Natural killer cell treated with Interleukin-12 subunit alpha and Interleukin-12 subunit beta and Interleukin-15 and Interleukin-18, amount 100 ng/mL, for 72 hours (primary cell): ENCODE data around the gene PIGW. TPM values are rescaled to one million over a fixed set of nuclear protein-coding genes. Genes with fewer than 3 reads are reported as not detected.
A peak's percentile ranks its signal among the peaks of the same experiment; 100 is the strongest.

Experiments
- ATAC-seq, 2 donors: fragments of 150-1000 bp; cut with Tn5 transposase in 1 of 2; sonication (Bioruptor Pico), chemical (Tn5 transposase) in 1 of 2; 2 replicates each; pipeline ENCODE4 v1.10.0; 2021
- DNase-seq: peaks from one replicate; pipeline ENCODE4 v3.0.0; 2022; ENCODE audit warnings: low spot score
- H3K27ac Mint-ChIP-seq, 2 donors: 1 replicate in 1 of 2; 2 replicates in 1 of 2; pipeline ENCODE4 v1.8.0; 2022; ENCODE audit warnings: mixed read lengths in 2 of 2, mild to moderate bottlenecking in 1 of 2, moderate library complexity in 1 of 2
- H3K27me3 Mint-ChIP-seq, 2 donors: 1 replicate in 1 of 2; 2 replicates in 1 of 2; pipeline ENCODE4 v1.8.0; 2022; ENCODE audit warnings: mixed read lengths in 2 of 2
- H3K36me3 Mint-ChIP-seq: one replicate; pipeline ENCODE4 v1.8.0; 2022; ENCODE audit warnings: mixed read lengths
- H3K4me1 Mint-ChIP-seq, 2 donors: 1 replicate in 1 of 2; 2 replicates in 1 of 2; pipeline ENCODE4 v1.8.0; 2022; ENCODE audit warnings: low read depth in 2 of 2, mixed read lengths in 2 of 2, mild to moderate bottlenecking in 1 of 2
- H3K4me3 Mint-ChIP-seq: one replicate; pipeline ENCODE4 v1.8.0; 2022; ENCODE audit warnings: mixed read lengths
- H3K9me3 Mint-ChIP-seq: 2 replicates; pipeline ENCODE4 v1.8.0; 2022; ENCODE audit warnings: mixed read lengths
- total RNA-seq, 2 donors: library from RNA; stranded (reverse); gene quantifications; one replicate each; pipeline ENCODE4 v1.2.3, GENCODE V29; 2022

Gene PIGW
- total RNA-seq = 10 to 100 TPM; 13.0 to 21.5 TPM

GRCh38 chr17:36534840-36535668 lies at the start of gene PIGW, which contains the start of gene MYO19:
TSS of gene PIGW (plus strand) at chr17:36534987. CDS start at chr17:36537102, 2,115 bp downstream.
TSS of gene MYO19 (minus strand) at chr17:36534868. CDS start at chr17:36532538, 2,330 bp downstream.
- Mint-ChIP-seq H3K27me3 (no peaks in the 10 kb centered on the region), H3K27ac (peak within 1 kb of the TSS; percentile 87 to 93), H3K9me3 (no peaks in the 10 kb centered on the region), H3K4me3 (peak within 1 kb of the TSS; percentile 96), H3K4me1 (peaks cover 26 to 31% of the 10 kb centered on the region in 2 donors), H3K36me3 (peaks cover 4% of the 10 kb centered on the region)
- DNase-seq = peak; percentile 91
- ATAC-seq = peak; percentile 92 to 93

- Mint-ChIP-seq H3K4me1 (peaks cover 29 to 30% of the 10 kb centered on the region in 2 donors), H3K36me3 (peaks cover under 1% of the 10 kb centered on the region), H3K27ac (no peak overlapping the region), H3K4me3 (peak overlapping the region; percentile 94), H3K9me3 (no peaks in the 10 kb centered on the region), H3K27me3 (peaks cover 17 to 18% of the 10 kb centered on the region in 2 donors)
- DNase-seq (no peak), ATAC-seq (no peak)
These were observed 49.8 kb upstream of the PIGW start for GRCh38 chr17:36485027-36485426.

GRCh38 chr17:36485805-36486203 lies 49.0 kb upstream of the PIGW start:
- Mint-ChIP-seq H3K9me3 (no peaks in the 10 kb centered on the region), H3K27me3 (peaks cover 15% of the 10 kb centered on the region in 2 donors), H3K36me3 (peaks cover 4% of the 10 kb centered on the region), H3K27ac (peak overlapping the region; percentile 85 to 92), H3K4me3 (peak overlapping the region; percentile 94), H3K4me1 (peaks cover 33 to 34% of the 10 kb centered on the region in 2 donors)
- no peak for ATAC-seq
- no peak for DNase-seq

- Mint-ChIP-seq H3K27me3 (peaks cover 10 to 12% of the 10 kb centered on the region in 2 donors), H3K9me3 (no peaks in the 10 kb centered on the region), H3K4me3 (peak within 1 kb of the TSS; percentile 94), H3K4me1 (peaks cover 38% of the 10 kb centered on the region in 2 donors), H3K36me3 (peaks cover 9% of the 10 kb centered on the region), H3K27ac (peak within 1 kb of the TSS; percentile 85 to 92)
- peak; percentile 96 to 97 for ATAC-seq
- peak; percentile 91 for DNase-seq
These were observed 48.3 kb upstream of the PIGW start, which contains the start of gene ZNHIT3 for GRCh38 chr17:36486204-36487194. TSS of gene ZNHIT3 (plus strand) at chr17:36486681. CDS start at chr17:36486700, 19 bp downstream.

- ATAC-seq (no peak), DNase-seq (no peak)
- Mint-ChIP-seq H3K4me1 (peaks cover 20 to 28% of the 10 kb centered on the region in 2 donors), H3K27ac (peak overlapping the region in 1 of 2 donors; percentile 50), H3K36me3 (peaks cover 29% of the 10 kb centered on the region), H3K9me3 (no peaks in the 10 kb centered on the region), H3K4me3 (no peak overlapping the region), H3K27me3 (no peaks in the 10 kb centered on the region)
These were observed 40.8 kb upstream of the PIGW start for GRCh38 chr17:36493956-36494355.

GRCh38 chr17:36494674-36495073 lies 40.1 kb upstream of the PIGW start:
- Mint-ChIP-seq H3K4me1 (peaks cover 17 to 25% of the 10 kb centered on the region in 2 donors), H3K9me3 (no peaks in the 10 kb centered on the region), H3K4me3 (no peak overlapping the region), H3K27ac (no peak overlapping the region), H3K36me3 (peaks cover 29% of the 10 kb centered on the region), H3K27me3 (no peaks in the 10 kb centered on the region)
- ATAC-seq (no peak), DNase-seq (no peak)

- H3K4me3 Mint-ChIP-seq = no peak overlapping the region
- H3K4me1 Mint-ChIP-seq = peaks cover 13 to 22% of the 10 kb centered on the region in 2 donors
- no peak overlapping the region for H3K27ac Mint-ChIP-seq
- ATAC-seq (no peak), DNase-seq (no peak)
- no peaks in the 10 kb centered on the region for H3K9me3 Mint-ChIP-seq
- H3K36me3 Mint-ChIP-seq = peaks cover 27% of the 10 kb centered on the region
- H3K27me3 Mint-ChIP-seq = no peaks in the 10 kb centered on the region
These were observed 39.7 kb upstream of the PIGW start for GRCh38 chr17:36495076-36495578.

GRCh38 chr17:36496018-36496789 lies 38.6 kb upstream of the PIGW start:
- Mint-ChIP-seq H3K4me1 (peaks cover 7 to 17% of the 10 kb centered on the region in 2 donors), H3K4me3 (no peak overlapping the region), H3K27ac (no peak overlapping the region), H3K9me3 (no peaks in the 10 kb centered on the region), H3K36me3 (peaks cover 22% of the 10 kb centered on the region), H3K27me3 (no peaks in the 10 kb centered on the region)
- ATAC-seq (no peak), DNase-seq (no peak)

GRCh38 chr17:36498155-36498554 lies 36.6 kb upstream of the PIGW start:
- H3K4me1 Mint-ChIP-seq = peaks cover 9 to 11% of the 10 kb centered on the region in 2 donors
- H3K9me3 Mint-ChIP-seq = no peaks in the 10 kb centered on the region
- no peak overlapping the region for H3K27ac Mint-ChIP-seq
- peaks cover 17% of the 10 kb centered on the region for H3K36me3 Mint-ChIP-seq
- no peak overlapping the region for H3K4me3 Mint-ChIP-seq
- ATAC-seq = no peak
- no peaks in the 10 kb centered on the region for H3K27me3 Mint-ChIP-seq
- DNase-seq = no peak

GRCh38 chr17:36498560-36499300 lies 36.1 kb upstream of the PIGW start:
- DNase-seq (no peak), ATAC-seq (no peak)
- H3K4me1 Mint-ChIP-seq = peaks cover 14 to 15% of the 10 kb centered on the region in 2 donors
- peaks cover 17% of the 10 kb centered on the region for H3K36me3 Mint-ChIP-seq
- H3K9me3 Mint-ChIP-seq = no peaks in the 10 kb centered on the region
- no peak overlapping the region for H3K27ac Mint-ChIP-seq
- H3K4me3 Mint-ChIP-seq = no peak overlapping the region
- no peaks in the 10 kb centered on the region for H3K27me3 Mint-ChIP-seq

GRCh38 chr17:36500745-36501225 lies 34.0 kb upstream of the PIGW start:
- ATAC-seq = peak; percentile 18 to 52
- peaks cover 10% of the 10 kb centered on the region for H3K36me3 Mint-ChIP-seq
- H3K27ac Mint-ChIP-seq = no peak overlapping the region

GRCh38 chr17:36501351-36501750 lies 33.4 kb upstream of the PIGW start:
- no peak overlapping the region for H3K27ac Mint-ChIP-seq
- DNase-seq (no peak), ATAC-seq (no peak)
- H3K4me3 Mint-ChIP-seq = no peak overlapping the region
- H3K27me3 Mint-ChIP-seq = no peaks in the 10 kb centered on the region
- no peaks in the 10 kb centered on the region for H3K9me3 Mint-ChIP-seq
- H3K4me1 Mint-ChIP-seq = peaks cover 9 to 14% of the 10 kb centered on the region in 2 donors
- peaks cover 11% of the 10 kb centered on the region for H3K36me3 Mint-ChIP-seq

More at GRCh38 chr17:36500745-36501225, 34.0 kb upstream of the PIGW start:
- no peaks in the 10 kb centered on the region for H3K9me3 Mint-ChIP-seq
- DNase-seq = no peak
- no peak overlapping the region for H3K4me3 Mint-ChIP-seq
- H3K4me1 Mint-ChIP-seq = peaks cover 9 to 14% of the 10 kb centered on the region in 2 donors
- H3K27me3 Mint-ChIP-seq = no peaks in the 10 kb centered on the region
